Endothelial cell of umbilical vein (primary cell): ENCODE results near the gene CARD8. TPM values are rescaled to one million over a fixed set of nuclear protein-coding genes. Genes with fewer than 3 reads are reported as not detected.

Experiments
- BruUV-seq: library from RNA; stranded (reverse); fragments of 400-500 nt; replicated peaks from 2 replicates; lab custom pipeline; 2021; lab: Mats Ljungman, UMichigan
- CTCF ChIA-PET: fragments of 300-600, 350-600 bp; sonication (Branson Sonifier 250); formaldehyde crosslinking; loops from one replicate; lab custom pipeline; 2021; ENCODE audit warnings: antibody characterized with exemption, inconsistent platforms; lab: Charles Lee
- POLR2A ChIA-PET: fragments of 300-600, 350-600 bp; sonication (Branson Sonifier 250); formaldehyde crosslinking; loops from one replicate; lab custom pipeline; 2021; ENCODE audit warnings: antibody characterized with exemption, inconsistent platforms; lab: Charles Lee
- DNase-seq: peaks from one replicate; pipeline ENCODE4 v3.0.0-alpha.2; 2011; ENCODE audit warnings: low read depth, low spot score
- FAIRE-seq: peaks from 2 replicates; lab custom pipeline; 2011; peaks lifted over from hg19 to GRCh38; lab: Jason Lieb, UNC
- H2AFZ ChIP-seq: 2 replicates; pipeline ENCODE4 v1.6.0; 2012; ENCODE audit warnings: low read depth, low read length, control low read depth, inconsistent platforms
- H3K27ac ChIP-seq: 2 replicates; pipeline ENCODE4 v1.5.1; 2011; ENCODE audit warnings: low read depth, mild to moderate bottlenecking, control low read depth, low read length, moderate library complexity; ENCODE audit not compliant: insufficient read depth
- H3K27me3 ChIP-seq, 2 experiments: 2 replicates each; pipeline versions ENCODE4 v1.6.0 to v1.6.1; 2011; ENCODE audit warnings: low read length in 2 of 2, mixed read lengths in 1 of 2; ENCODE audit not compliant: control insufficient read depth in 2 of 2, insufficient read depth in 2 of 2
- H3K36me3 ChIP-seq, 2 experiments: 2 replicates in 1 of 2; 3 replicates in 1 of 2; pipeline ENCODE4 v1.5.1; 2011; ENCODE audit warnings: low read length in 2 of 2, mild to moderate bottlenecking in 1 of 2, moderate library complexity in 1 of 2; ENCODE audit not compliant: control insufficient read depth in 2 of 2, insufficient read depth in 2 of 2; ENCODE audit errors: extremely low read depth in 1 of 2
- H3K4me1 ChIP-seq: 3 replicates; pipeline ENCODE4 v1.5.1; 2011; ENCODE audit warnings: mild to moderate bottlenecking, low read length; ENCODE audit not compliant: control insufficient read depth, insufficient read depth; ENCODE audit errors: extremely low read depth
- H3K4me2 ChIP-seq: 2 replicates; pipeline ENCODE4 v1.6.1; 2011; ENCODE audit warnings: low read length, control low read depth, mixed read lengths; ENCODE audit not compliant: insufficient read depth
- H3K4me3 ChIP-seq, 3 experiments: fragments of 200-600 bp in 1 of 3; sonication (generic), shearing (Covaris generic) in 1 of 3; replicated peaks in 1 of 3; 2 replicates each; pipeline ENCODE4 v1.5.1; 2011 to 2016; ENCODE audit warnings: control low read depth in 3 of 3, low read length in 3 of 3, mild to moderate bottlenecking in 2 of 3, inconsistent platforms in 1 of 3, low read depth in 1 of 3, moderate library complexity in 1 of 3; ENCODE audit not compliant: insufficient read depth in 1 of 3
- H3K79me2 ChIP-seq: 2 replicates; pipeline ENCODE4 v1.6.0; 2012; ENCODE audit warnings: low read length, inconsistent platforms; ENCODE audit not compliant: control insufficient read depth, insufficient read depth
- H3K9ac ChIP-seq: replicated peaks from 2 replicates; pipeline ENCODE3; 2011; ENCODE audit warnings: low read length, control low read depth; ENCODE audit not compliant: insufficient read depth; ENCODE audit errors: extremely low read depth
- H3K9me1 ChIP-seq: replicated peaks from 3 replicates; pipeline ENCODE4 v1.6.0; 2011; ENCODE audit warnings: mild to moderate bottlenecking, low read length; ENCODE audit not compliant: control insufficient read depth, insufficient read depth; ENCODE audit errors: extremely low read depth
- H3K9me3 ChIP-seq: replicated peaks from 2 replicates; pipeline ENCODE4 v1.5.1; 2012; ENCODE audit warnings: low read length, inconsistent platforms; ENCODE audit not compliant: control insufficient read depth, insufficient read depth
- H4K20me1 ChIP-seq: replicated peaks from 2 replicates; pipeline ENCODE3; 2011; ENCODE audit warnings: mild to moderate bottlenecking, low read length; ENCODE audit not compliant: control insufficient read depth, insufficient read depth; ENCODE audit errors: extremely low read depth
- CTCF ChIP-seq, 2 donors: IDR thresholded peaks; 1 replicate in 1 of 2; 2 replicates in 1 of 2; pipeline ENCODE4 v1.5.1; 2011; ENCODE audit warnings: low read length in 2 of 2, mild to moderate bottlenecking in 2 of 2, moderate library complexity in 2 of 2, control low read depth in 1 of 2, inconsistent platforms in 1 of 2, low read depth in 1 of 2; ENCODE audit not compliant: insufficient read depth in 1 of 2; ENCODE audit errors: extremely low read depth in 1 of 2
- EZH2 ChIP-seq: IDR thresholded peaks from 2 replicates; pipeline ENCODE4 v1.6.1; 2012; ENCODE audit warnings: borderline replicate concordance, low read depth, mild to moderate bottlenecking, moderate library complexity, low read length, inconsistent platforms; ENCODE audit not compliant: severe bottlenecking
- FOS ChIP-seq: IDR thresholded peaks from 2 replicates; pipeline ENCODE4 v1.6.1; 2011; ENCODE audit warnings: mild to moderate bottlenecking, low read length, moderate library complexity, borderline replicate concordance; ENCODE audit not compliant: insufficient read depth
- GATA2 ChIP-seq: IDR thresholded peaks from 2 replicates; pipeline ENCODE4 v1.7.0; 2011; ENCODE audit warnings: low read depth, mild to moderate bottlenecking, moderate library complexity, mixed read lengths, low read length; ENCODE audit not compliant: insufficient read length, insufficient read depth
- JUN ChIP-seq: IDR thresholded peaks from 2 replicates; pipeline ENCODE4 v1.6.1; 2011; ENCODE audit warnings: borderline replicate concordance, low read depth; ENCODE audit not compliant: insufficient read length, insufficient read depth
- MAX ChIP-seq: IDR thresholded peaks from 2 replicates; pipeline ENCODE4 v1.6.1; 2011; ENCODE audit not compliant: insufficient read depth, insufficient read length
- MYC ChIP-seq: IDR thresholded peaks from one replicate; pipeline ENCODE4 v1.6.1; 2011; ENCODE audit warnings: mild to moderate bottlenecking, low read depth, low read length
- POLR2A ChIP-seq: IDR thresholded peaks from 2 replicates; pipeline ENCODE4 v1.6.1; 2012; ENCODE audit warnings: low read depth, mild to moderate bottlenecking, control low read depth, low read length
- POLR2AphosphoS5 ChIP-seq: IDR thresholded peaks from 2 replicates; pipeline ENCODE4 v1.6.1; 2012; ENCODE audit warnings: low read depth, mild to moderate bottlenecking, control low read depth, low read length, moderate library complexity; ENCODE audit not compliant: insufficient read depth
- dilution Hi-C: fragments of 300-500 bp; cut with MboI; formaldehyde crosslinking; loops from one replicate; pipeline ENCODE4 v1.15.0; 2019; ENCODE audit warnings: low sequenced_read_pairs; ENCODE audit not compliant: extremely low pct_ligation_motif_present
- intact Hi-C: fragments of 100-400 bp; cut with micrococcal nuclease; formaldehyde crosslinking; loops from one replicate; pipeline ENCODE4 v1.10.0; 2022
- polyA plus RNA-seq, 4 experiments: library from polyadenylated mRNA; depleted of rRNA in 3 of 4; stranded (reverse) in 3 of 4; unstranded in 1 of 4; fragments of >200 nt; gene quantifications; 2 replicates each; pipeline versions ENCODE4 v1.2.1 to v1.2.3, GENCODE V29; 2011 to 2012; ENCODE audit warnings: missing spikeins in 1 of 4
- total RNA-seq: library from RNA; stranded (reverse); gene quantifications from 2 replicates; pipeline ENCODE4 v1.2.3, GENCODE V29; 2021

CARD8 gene
- total and polyA plus RNA-seq, 2 donors (not counting 3 experiments of a cell fraction or from before 2014, with no cell fraction given): 64.6 to 123 TPM

GRCh38 chr19:48254529-48254970 is 1.2 kb downstream of the CARD8 start:
- FAIRE-seq: no peak
- H3K79me2 ChIP-seq: peaks cover 22% of the 10 kb centered on the region
- dilution Hi-C loops (no loop called here), intact Hi-C loops (no loop called here)
- BruUV-seq: no TSS peak
- peaks cover 66% of the 10 kb centered on the region for H3K4me1 ChIP-seq
- ChIA-PET POLR2A (no interaction called here), CTCF (interaction anchor here (1.5 kb wide), 2 partner anchors 9 to 60 kb away, joined by 3 to 9 read pairs; no protein-coding TSS in a partner anchor)
- H3K27ac ChIP-seq: peak overlapping the region; percentile 92
- TF ChIP-seq MYC (no peak), MAX (no peak), POLR2AphosphoS5 (no peak), FOS (no peak), EZH2 (no peak), POLR2A (no peak), CTCF (IDR thresholded peaks at IDR 0.05; ENCODE audit: extremely low read depth in 1 of 2, insufficient read depth in 1 of 2, low read depth in 1 of 2, low read length in 2 of 2) (no peak), GATA2 (no peak), JUN (no peak)
- no peak overlapping the region for H3K9ac ChIP-seq
- no peaks in the 10 kb centered on the region for H3K9me3 ChIP-seq
- no peaks in the 10 kb centered on the region for H4K20me1 ChIP-seq
- DNase-seq: no peak
- no peaks in the 10 kb centered on the region for H3K9me1 ChIP-seq
- no peaks in the 10 kb centered on the region for H3K27me3 ChIP-seq
- no peak overlapping the region for H2AFZ ChIP-seq
- H3K4me2 ChIP-seq: no peak overlapping the region
- no peak overlapping the region for H3K4me3 ChIP-seq
- no peaks in the 10 kb centered on the region for H3K36me3 ChIP-seq
